CD4-positive, alpha-beta memory T cell (primary cell): Measurements from ENCODE around the gene SAAL1. TPM values are rescaled to one million over a fixed set of nuclear protein-coding genes. Genes with fewer than 3 reads are reported as not detected.

Experiments used
- CTCF ChIA-PET: fragments of 350-600 bp; sonication (Branson Sonifier 250); formaldehyde crosslinking; loops from one replicate; lab custom pipeline; 2021; ENCODE audit warnings: inconsistent platforms; ENCODE audit not compliant: partially characterized antibody; lab: Charles Lee
- POLR2A ChIA-PET: fragments of 350-600 bp; sonication (Branson Sonifier 250); formaldehyde crosslinking; loops from one replicate; lab custom pipeline; 2021; ENCODE audit not compliant: partially characterized antibody; lab: Charles Lee
- DNase-seq, 5 donors: peaks; one replicate each; pipeline versions ENCODE4 v3.0.0 to v3.0.0-alpha.2; 2020 to 2022; ENCODE audit warnings: mixed read lengths in 1 of 5
- H3K27ac ChIP-seq: one replicate; pipeline ENCODE4 v1.7.0; 2013; ENCODE audit warnings: low read depth, low read length
- H3K27me3 ChIP-seq: 2 replicates; pipeline ENCODE4 v1.7.0; 2013; ENCODE audit warnings: mild to moderate bottlenecking, low read length, moderate library complexity; ENCODE audit not compliant: insufficient read depth
- H3K36me3 ChIP-seq: 2 replicates; pipeline ENCODE4 v1.7.0; 2013; ENCODE audit warnings: mild to moderate bottlenecking, low read length, moderate library complexity; ENCODE audit not compliant: insufficient read depth
- H3K4me1 ChIP-seq: 2 replicates; pipeline ENCODE4 v1.7.0; 2013; ENCODE audit warnings: mild to moderate bottlenecking, low read length, moderate library complexity; ENCODE audit not compliant: insufficient read depth
- H3K4me3 ChIP-seq, 2 donors: one replicate each; pipeline ENCODE4 v1.7.0; 2013; ENCODE audit warnings: low read length in 2 of 2, mild to moderate bottlenecking in 1 of 2
- H3K9me3 ChIP-seq, 2 donors: one replicate each; pipeline ENCODE4 v1.7.0; 2013; ENCODE audit warnings: low read length in 2 of 2, control low read depth in 1 of 2; ENCODE audit not compliant: control insufficient read depth in 1 of 2
- H3K27ac Mint-ChIP-seq, 7 donors: one replicate each; pipeline ENCODE4 v1.8.0; 2020 to 2021; ENCODE audit warnings: mixed read lengths in 7 of 7, mild to moderate bottlenecking in 6 of 7, inconsistent platforms in 3 of 7, moderate library complexity in 3 of 7
- H3K27me3 Mint-ChIP-seq, 2 donors: one replicate each; pipeline ENCODE4 v1.8.0; 2020 to 2021; ENCODE audit warnings: mixed read lengths in 2 of 2
- H3K36me3 Mint-ChIP-seq, 2 donors: one replicate each; pipeline ENCODE4 v1.8.0; 2020 to 2021; ENCODE audit warnings: mixed read lengths in 2 of 2, inconsistent platforms in 1 of 2, mild to moderate bottlenecking in 1 of 2
- H3K4me1 Mint-ChIP-seq, 4 donors: one replicate each; pipeline ENCODE4 v1.8.0; 2020 to 2021; ENCODE audit warnings: mixed read lengths in 4 of 4, mild to moderate bottlenecking in 1 of 4
- H3K4me3 Mint-ChIP-seq, 8 donors: one replicate each; pipeline ENCODE4 v1.8.0; 2020 to 2021; ENCODE audit warnings: mixed read lengths in 8 of 8, mild to moderate bottlenecking in 7 of 8, moderate library complexity in 6 of 8, inconsistent platforms in 3 of 8
- H3K9me3 Mint-ChIP-seq, 8 donors: one replicate each; pipeline ENCODE4 v1.8.0; 2020 to 2021; ENCODE audit warnings: mixed read lengths in 8 of 8, mild to moderate bottlenecking in 5 of 8, inconsistent platforms in 3 of 8, moderate library complexity in 1 of 8
- intact Hi-C: fragments of 100-400 bp; cut with micrococcal nuclease; formaldehyde crosslinking; loops from one replicate; pipeline ENCODE4 v1.15.1; 2023
- polyA plus RNA-seq, 2 donors: library from polyadenylated mRNA; unstranded; fragments of 300-500 nt; fragmentation: Illumina TruSeq; gene quantifications; one replicate each; pipeline ENCODE4 v1.2.3, GENCODE V29; 2021
- total RNA-seq, 2 experiments: library from RNA; stranded (reverse); gene quantifications; one replicate each; pipeline ENCODE4 v1.2.3, GENCODE V29; 2021

Gene SAAL1
- total and polyA plus RNA-seq, 4 experiments from 2014 or later, result 12.5 to 21.2 (median 17.8) TPM

DNA sequence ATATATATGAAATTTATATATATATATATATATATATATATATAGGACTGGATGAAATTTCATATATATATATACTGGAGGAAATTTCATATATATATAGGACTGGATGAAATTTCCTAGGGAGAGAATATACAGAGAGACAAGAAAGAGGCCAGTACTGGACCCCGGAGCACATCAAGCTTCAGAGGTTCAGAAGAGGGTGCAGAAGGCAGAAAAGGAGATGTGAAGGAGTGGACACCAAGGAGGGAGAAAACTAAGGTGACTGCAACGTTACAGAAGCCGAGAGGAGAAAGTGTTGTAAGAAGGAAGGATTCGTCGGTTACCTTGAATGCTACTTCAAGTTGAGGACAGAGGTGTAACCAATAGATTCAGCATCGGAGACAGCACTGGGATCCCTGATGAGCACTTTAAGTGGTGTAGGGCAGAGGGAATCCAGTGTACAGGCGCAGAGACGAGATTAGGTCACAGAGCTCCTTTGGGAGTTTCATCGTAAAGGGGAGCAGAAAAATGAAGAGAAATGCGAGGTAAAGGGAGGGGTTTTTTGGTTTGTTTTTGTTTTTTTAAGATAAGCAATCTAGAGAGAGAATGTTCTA lies 51.3 kb downstream of the SAAL1 start:
- CTCF ChIA-PET, result no interaction called here
- POLR2A ChIA-PET, result no interaction called here
- Histone ChIP-seq H3K36me3 (no peaks in the 10 kb centered on the region), H3K4me3 (no peak overlapping the region), H3K27me3 (no peaks in the 10 kb centered on the region), H3K4me1 (no peaks in the 10 kb centered on the region), H3K27ac (no peak overlapping the region), H3K9me3 (no peaks in the 10 kb centered on the region)
- Mint-ChIP-seq H3K4me1 (no peaks in the 10 kb centered on the region), H3K27me3 (no peaks in the 10 kb centered on the region), H3K4me3 (no peak overlapping the region), H3K27ac (peak overlapping the region in 1 of 7 donors; percentile 37), H3K9me3 (no peaks in the 10 kb centered on the region), H3K36me3 (peaks cover 0 to 5% of the 10 kb centered on the region in 2 donors)
- intact Hi-C loops, result no loop called here
- DNase-seq, result no peak

- Mint-ChIP-seq H3K4me1 (no peaks in the 10 kb centered on the region), H3K4me3 (no peak overlapping the region), H3K9me3 (peaks cover 0 to 12% (median 6%) of the 10 kb centered on the region in 8 donors), H3K36me3 (peaks cover 0 to 9% of the 10 kb centered on the region in 2 donors), H3K27me3 (peaks cover 2 to 15% of the 10 kb centered on the region in 2 donors), H3K27ac (peak overlapping the region in 1 of 7 donors; percentile 56)
- no peaks in the 10 kb centered on the region for H3K4me1 ChIP-seq
- no peak for DNase-seq
- ChIA-PET POLR2A (no interaction called here), CTCF (no interaction called here)
- no peaks in the 10 kb centered on the region for H3K36me3 ChIP-seq
- H3K27ac ChIP-seq, result no peak overlapping the region
- H3K27me3 ChIP-seq, result no peaks in the 10 kb centered on the region
- H3K4me3 ChIP-seq, result no peak overlapping the region
- intact Hi-C loops, result no loop called here
- H3K9me3 ChIP-seq, result no peaks in the 10 kb centered on the region
Measured at GRCh38 chr11:18050848-18051247, 55.0 kb downstream of the SAAL1 start.

DNA sequence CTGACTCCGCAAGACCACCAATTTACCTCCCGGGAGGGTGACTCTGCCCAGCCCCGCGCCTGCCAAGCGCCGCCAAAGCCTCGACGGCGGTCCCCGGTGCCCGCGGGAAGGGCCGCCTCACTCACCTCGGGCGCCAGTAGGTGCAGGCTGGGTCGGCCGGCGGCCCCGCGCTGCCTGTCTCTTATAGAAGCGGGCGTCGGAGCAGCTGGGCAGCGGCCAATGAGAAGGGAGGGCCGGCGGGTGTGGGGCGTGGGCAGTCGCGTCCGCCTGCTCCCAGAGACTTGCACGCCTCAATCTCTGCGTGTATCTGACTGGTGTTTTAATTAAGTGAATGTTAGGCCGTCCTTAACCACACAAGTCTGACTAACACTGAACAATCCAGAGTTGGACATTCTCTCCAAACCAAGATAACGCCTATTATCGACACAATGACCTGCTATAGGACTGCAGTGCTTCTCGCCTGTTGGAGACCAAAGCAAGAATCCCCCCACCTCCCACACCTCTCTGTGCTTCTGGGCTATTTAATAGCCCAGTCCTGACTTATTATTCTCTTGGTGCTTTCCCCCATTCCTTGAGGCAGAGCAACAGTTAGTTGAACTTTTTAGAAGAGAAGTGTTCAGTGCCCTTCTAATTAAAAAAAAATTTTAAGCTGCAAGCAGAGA lies 59.6 kb downstream of the SAAL1 start, which contains the start of gene TPH1:
Gene TPH1, minus strand, starts transcription at position 154 of the 662 bp plus-strand sequence. CDS start 5,507 bp downstream, outside the sequence.
- CTCF ChIA-PET, result no interaction called here
- H3K27ac ChIP-seq, result no peak within 1 kb of the TSS

DNA sequence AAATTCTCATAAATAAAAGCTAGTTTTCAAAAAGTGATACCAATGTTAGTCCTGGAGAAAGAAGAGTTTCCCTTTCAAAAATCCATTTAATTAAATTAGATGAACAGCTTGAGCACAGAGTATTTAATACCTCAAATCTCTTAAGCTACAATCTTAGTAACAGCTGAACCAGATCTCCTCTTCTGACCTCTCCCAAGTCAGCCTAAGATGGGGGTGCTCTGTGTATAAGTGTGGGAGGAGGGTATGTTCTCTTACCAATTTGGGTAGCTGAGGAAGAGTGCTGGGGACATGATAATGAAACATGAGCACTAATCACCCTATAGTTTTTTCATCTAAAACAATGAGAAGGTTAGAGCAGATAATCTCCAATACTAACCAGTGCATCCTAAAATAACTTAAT lies 69.4 kb downstream of the SAAL1 start:
- DNase-seq, result no peak
- Histone ChIP-seq H3K4me1 (no peaks in the 10 kb centered on the region), H3K36me3 (no peaks in the 10 kb centered on the region), H3K27me3 (no peaks in the 10 kb centered on the region), H3K4me3 (no peak overlapping the region), H3K9me3 (no peaks in the 10 kb centered on the region), H3K27ac (no peak overlapping the region)
- H3K36me3 Mint-ChIP-seq, result no peaks in the 10 kb centered on the region
- intact Hi-C loops, result no loop called here
- H3K27ac Mint-ChIP-seq, result no peak overlapping the region
- H3K4me1 Mint-ChIP-seq, result no peaks in the 10 kb centered on the region
- no peaks in the 10 kb centered on the region for H3K9me3 Mint-ChIP-seq
- H3K27me3 Mint-ChIP-seq, result no peaks in the 10 kb centered on the region
- CTCF ChIA-PET, result interaction anchor here (0.7 to 1.2 kb wide), 2 partner anchors 79 to 728 kb away, joined by 3 to 4 read pairs; no protein-coding TSS in a partner anchor
- POLR2A ChIA-PET, result no interaction called here
- no peak overlapping the region for H3K4me3 Mint-ChIP-seq

More for the DNA sequence above, 59.6 kb downstream of the SAAL1 start, which contains the start of gene TPH1:
- Histone ChIP-seq H3K4me3 (no peak within 1 kb of the TSS), H3K36me3 (no peaks in the 10 kb centered on the region), H3K4me1 (no peaks in the 10 kb centered on the region), H3K9me3 (no peaks in the 10 kb centered on the region), H3K27me3 (no peaks in the 10 kb centered on the region)
- Mint-ChIP-seq H3K27me3 (peaks cover 16 to 30% of the 10 kb centered on the region in 2 donors), H3K9me3 (peaks cover 0 to 12% (median 6%) of the 10 kb centered on the region in 8 donors), H3K36me3 (peaks cover 0 to 4% of the 10 kb centered on the region in 2 donors), H3K4me1 (peaks cover 0 to 2% (median 0%) of the 10 kb centered on the region in 4 donors), H3K27ac (peak within 1 kb of the TSS in 1 of 7 donors; percentile 60), H3K4me3 (no peak within 1 kb of the TSS)
- POLR2A ChIA-PET, result no interaction called here
- intact Hi-C loops, result no loop called here
- no peak for DNase-seq

Other genes with a start within 250 kb of the SAAL1 start
- 10 to 100 TPM; 46.2 to 54.1 TPM for gene SERGEF, start 93.0 kb downstream of the SAAL1 start, total RNA-seq
- 10 to 100 TPM; 73.3 to 82.7 TPM for gene SERGEF, start 93.0 kb downstream of the SAAL1 start, polyA plus RNA-seq
- gene TPH1, start 59.8 kb downstream of the SAAL1 start, total RNA-seq, result 1 to 10 TPM; 1.0 to 1.3 TPM
- not detected for gene TPH1, start 59.8 kb downstream of the SAAL1 start, polyA plus RNA-seq
- gene MRGPRX3, start 26.5 kb upstream of the SAAL1 start, total RNA-seq, result not detected
- not detected for gene MRGPRX3, start 26.5 kb upstream of the SAAL1 start, polyA plus RNA-seq
- gene MRGPRX4, start 66.8 kb upstream of the SAAL1 start, total RNA-seq, result not detected
- gene MRGPRX4, start 66.8 kb upstream of the SAAL1 start, polyA plus RNA-seq, result not detected
- not detected for gene SAA4, start 130.7 kb upstream of the SAAL1 start, total RNA-seq
- not detected for gene SAA4, start 130.7 kb upstream of the SAAL1 start, polyA plus RNA-seq
- not detected for gene SAA2, start 142.6 kb upstream of the SAAL1 start, total RNA-seq
- gene SAA2, start 142.6 kb upstream of the SAAL1 start, polyA plus RNA-seq, result not detected
- not detected for gene SAA1, start 160.2 kb upstream of the SAAL1 start, total RNA-seq
- not detected for gene SAA1, start 160.2 kb upstream of the SAAL1 start, polyA plus RNA-seq
- 10 to 100 TPM; 22.1 to 23.7 TPM for gene HPS5, start 216.1 kb upstream of the SAAL1 start, total RNA-seq
- 10 to 100 TPM; 14.2 to 15.1 TPM for gene HPS5, start 216.1 kb upstream of the SAAL1 start, polyA plus RNA-seq
- 10 to 100 TPM; 60.1 to 61.6 TPM for gene GTF2H1, start 216.5 kb upstream of the SAAL1 start, total RNA-seq
- gene GTF2H1, start 216.5 kb upstream of the SAAL1 start, polyA plus RNA-seq, result 10 to 100 TPM; 31.8 to 41.6 TPM